ENCODE measurements around the gene INPP5E. TPM values are rescaled to one million over a fixed set of nuclear protein-coding genes. Genes with fewer than 3 reads are reported as not detected.

Gene INPP5E
- total and polyA plus RNA-seq, 10 of the 15 experiments (the other 5 are each of a cell fraction or from before 2014, with no cell fraction given), result 0.24 to 16.0 (median 5.3) TPM

DNA sequence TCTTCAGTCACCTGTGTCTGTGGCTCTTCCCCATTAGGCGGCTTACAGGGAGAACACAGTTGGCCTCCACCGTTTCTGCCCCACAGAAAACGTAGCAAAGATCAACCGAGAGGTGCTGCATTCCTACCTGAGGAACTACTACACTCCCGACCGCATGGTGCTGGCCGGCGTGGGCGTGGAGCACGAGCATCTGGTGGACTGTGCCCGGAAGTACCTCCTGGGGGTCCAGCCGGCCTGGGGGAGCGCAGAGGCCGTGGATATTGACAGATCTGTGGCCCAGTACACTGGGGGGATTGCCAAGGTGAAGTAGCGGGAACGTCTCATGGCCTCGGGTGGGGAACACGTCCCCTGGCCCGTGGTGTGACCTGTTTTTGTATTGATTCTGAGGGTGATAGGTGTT is 22.7 kb downstream of the INPP5E start (continued):
- no peak for TF ChIP-seq CUX1 (IDR thresholded peaks at IDR 0.05; ENCODE audit: insufficient replicate concordance, low read depth, low read length)
- no peak for TF ChIP-seq MYC (IDR thresholded peaks at IDR 0.05; ENCODE audit: insufficient read depth, insufficient read length, insufficient replicate concordance, low read length, severe bottlenecking)
- TF ChIP-seq FOXK2 (IDR thresholded peaks at IDR 0.05), result no peak
- TF ChIP-seq YBX1 (IDR thresholded peaks at IDR 0.05), result no peak
- TF ChIP-seq, protein P1, sequence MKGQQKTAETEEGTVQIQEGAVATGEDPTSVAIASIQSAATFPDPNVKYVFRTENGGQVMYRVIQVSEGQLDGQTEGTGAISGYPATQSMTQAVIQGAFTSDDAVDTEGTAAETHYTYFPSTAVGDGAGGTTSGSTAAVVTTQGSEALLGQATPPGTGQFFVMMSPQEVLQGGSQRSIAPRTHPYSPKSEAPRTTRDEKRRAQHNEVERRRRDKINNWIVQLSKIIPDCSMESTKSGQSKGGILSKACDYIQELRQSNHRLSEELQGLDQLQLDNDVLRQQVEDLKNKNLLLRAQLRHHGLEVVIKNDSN (IDR thresholded peaks at IDR 0.05; ENCODE audit: borderline replicate concordance, extremely low read length, insufficient read depth, low read depth, low read length), result no peak
- TF ChIP-seq, protein P2, sequence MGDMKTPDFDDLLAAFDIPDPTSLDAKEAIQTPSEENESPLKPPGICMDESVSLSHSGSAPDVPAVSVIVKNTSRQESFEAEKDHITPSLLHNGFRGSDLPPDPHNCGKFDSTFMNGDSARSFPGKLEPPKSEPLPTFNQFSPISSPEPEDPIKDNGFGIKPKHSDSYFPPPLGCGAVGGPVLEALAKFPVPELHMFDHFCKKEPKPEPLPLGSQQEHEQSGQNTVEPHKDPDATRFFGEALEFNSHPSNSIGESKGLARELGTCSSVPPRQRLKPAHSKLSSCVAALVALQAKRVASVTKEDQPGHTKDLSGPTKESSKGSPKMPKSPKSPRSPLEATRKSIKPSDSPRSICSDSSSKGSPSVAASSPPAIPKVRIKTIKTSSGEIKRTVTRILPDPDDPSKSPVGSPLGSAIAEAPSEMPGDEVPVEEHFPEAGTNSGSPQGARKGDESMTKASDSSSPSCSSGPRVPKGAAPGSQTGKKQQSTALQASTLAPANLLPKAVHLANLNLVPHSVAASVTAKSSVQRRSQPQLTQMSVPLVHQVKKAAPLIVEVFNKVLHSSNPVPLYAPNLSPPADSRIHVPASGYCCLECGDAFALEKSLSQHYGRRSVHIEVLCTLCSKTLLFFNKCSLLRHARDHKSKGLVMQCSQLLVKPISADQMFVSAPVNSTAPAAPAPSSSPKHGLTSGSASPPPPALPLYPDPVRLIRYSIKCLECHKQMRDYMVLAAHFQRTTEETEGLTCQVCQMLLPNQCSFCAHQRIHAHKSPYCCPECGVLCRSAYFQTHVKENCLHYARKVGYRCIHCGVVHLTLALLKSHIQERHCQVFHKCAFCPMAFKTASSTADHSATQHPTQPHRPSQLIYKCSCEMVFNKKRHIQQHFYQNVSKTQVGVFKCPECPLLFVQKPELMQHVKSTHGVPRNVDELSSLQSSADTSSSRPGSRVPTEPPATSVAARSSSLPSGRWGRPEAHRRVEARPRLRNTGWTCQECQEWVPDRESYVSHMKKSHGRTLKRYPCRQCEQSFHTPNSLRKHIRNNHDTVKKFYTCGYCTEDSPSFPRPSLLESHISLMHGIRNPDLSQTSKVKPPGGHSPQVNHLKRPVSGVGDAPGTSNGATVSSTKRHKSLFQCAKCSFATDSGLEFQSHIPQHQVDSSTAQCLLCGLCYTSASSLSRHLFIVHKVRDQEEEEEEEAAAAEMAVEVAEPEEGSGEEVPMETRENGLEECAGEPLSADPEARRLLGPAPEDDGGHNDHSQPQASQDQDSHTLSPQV (IDR thresholded peaks at IDR 0.05), result no peak

All from GM12878 (cell line).